ENCODE measurements around the gene TMPRSS4.

The TMPRSS4 gene

GRCh38 chr11:118132385-118133151 lies 55.7 kb downstream of the TMPRSS4 start:
- DNase-seq = no peak

GRCh38 chr11:118133816-118134215 lies 56.9 kb downstream of the TMPRSS4 start:
- DNase-seq = no peak

- no peak for DNase-seq
Measured at GRCh38 chr11:118135051-118135795, 58.3 kb downstream of the TMPRSS4 start.

- no peak for DNase-seq
Measured at GRCh38 chr11:118135796-118136165, 58.9 kb downstream of the TMPRSS4 start.

GRCh38 chr11:118136341-118136740 lies 59.5 kb downstream of the TMPRSS4 start:
- no peak for DNase-seq

GRCh38 chr11:118136801-118137200 lies 59.9 kb downstream of the TMPRSS4 start:
- DNase-seq = no peak

- DNase-seq = no peak
Measured at GRCh38 chr11:118138839-118139420, 62.1 kb downstream of the TMPRSS4 start.

GRCh38 chr11:118139578-118139977 lies 62.7 kb downstream of the TMPRSS4 start:
- DNase-seq = no peak

GRCh38 chr11:118142081-118142480 lies 65.2 kb downstream of the TMPRSS4 start:
- no peak for DNase-seq

GRCh38 chr11:118142809-118143208 lies 65.9 kb downstream of the TMPRSS4 start:
- peak in 4 of 56 donors; percentile 9 to 29 (median 19) for DNase-seq

GRCh38 chr11:118143661-118144185 lies 66.8 kb downstream of the TMPRSS4 start:
- no peak for DNase-seq

- peak in 7 of 56 donors; percentile 13 to 51 (median 42) for DNase-seq
Measured at GRCh38 chr11:118144301-118145268, 67.7 kb downstream of the TMPRSS4 start.

GRCh38 chr11:118145285-118146227 lies 68.7 kb downstream of the TMPRSS4 start:
- peak in 54 of 56 donors; percentile 17 to 88 (median 64) for DNase-seq

- no peak for DNase-seq
Measured at GRCh38 chr11:118146554-118146953, 69.7 kb downstream of the TMPRSS4 start.

GRCh38 chr11:118147502-118147901 lies 70.6 kb downstream of the TMPRSS4 start:
- no peak for DNase-seq

GRCh38 chr11:118148240-118148639 lies 71.4 kb downstream of the TMPRSS4 start:
- DNase-seq = no peak

- peak in 1 of 56 donors; percentile 13 for DNase-seq
Measured at GRCh38 chr11:118148856-118149255, 72.0 kb downstream of the TMPRSS4 start.

GRCh38 chr11:118149493-118149892 lies 72.6 kb downstream of the TMPRSS4 start:
- DNase-seq = no peak

- DNase-seq = no peak
Measured at GRCh38 chr11:118151431-118151830, 74.6 kb downstream of the TMPRSS4 start.
